ENCODE data around the gene WDR7. TPM values are rescaled to one million over a fixed set of nuclear protein-coding genes. Genes with fewer than 3 reads are reported as not detected.

WDR7 gene
- total RNA-seq, 1 donor from 2014 or later: 16.9 TPM

- no peak for DNase-seq (ENCODE audit: extremely low spot score, unreplicated experiment)
- Mint-ChIP-seq H3K4me3 (no peak overlapping the region), H3K4me1 (ENCODE audit: unreplicated experiment) (no peaks in the 10 kb centered on the region), H3K27me3 (peaks cover 36% of the 10 kb centered on the region), H3K27ac (no peak overlapping the region), H3K36me3 (no peaks in the 10 kb centered on the region), H3K9me3 (no peaks in the 10 kb centered on the region)
- no peak for TF ChIP-seq CTCF (conservative IDR thresholded peaks at IDR 0.05)
These were observed 408.2 kb downstream of the WDR7 start for GRCh38 chr18:57059366-57059765.

GRCh38 chr18:57060814-57061213 is 409.7 kb downstream of the WDR7 start:
- no peak overlapping the region for H3K27ac Mint-ChIP-seq
- no peak overlapping the region for H3K4me3 Mint-ChIP-seq
- H3K27me3 Mint-ChIP-seq: peaks cover 24% of the 10 kb centered on the region
- no peak for DNase-seq (ENCODE audit: extremely low spot score, unreplicated experiment)
- no peaks in the 10 kb centered on the region for H3K9me3 Mint-ChIP-seq
- TF ChIP-seq CTCF (conservative IDR thresholded peaks at IDR 0.05): no peak
- no peaks in the 10 kb centered on the region for H3K4me1 Mint-ChIP-seq (ENCODE audit: unreplicated experiment)
- no peaks in the 10 kb centered on the region for H3K36me3 Mint-ChIP-seq

GRCh38 chr18:57062178-57062577 is 411.0 kb downstream of the WDR7 start:
- no peak overlapping the region for H3K4me3 Mint-ChIP-seq
- TF ChIP-seq CTCF (conservative IDR thresholded peaks at IDR 0.05): no peak
- H3K9me3 Mint-ChIP-seq: no peaks in the 10 kb centered on the region
- DNase-seq (ENCODE audit: extremely low spot score, unreplicated experiment): no peak
- no peaks in the 10 kb centered on the region for H3K36me3 Mint-ChIP-seq
- peaks cover 20% of the 10 kb centered on the region for H3K27me3 Mint-ChIP-seq
- H3K4me1 Mint-ChIP-seq (ENCODE audit: unreplicated experiment): no peaks in the 10 kb centered on the region
- no peak overlapping the region for H3K27ac Mint-ChIP-seq

GRCh38 chr18:57062844-57063243 is 411.7 kb downstream of the WDR7 start:
- Mint-ChIP-seq H3K9me3 (no peaks in the 10 kb centered on the region), H3K27ac (no peak overlapping the region), H3K36me3 (no peaks in the 10 kb centered on the region), H3K27me3 (peaks cover 15% of the 10 kb centered on the region), H3K4me3 (no peak overlapping the region), H3K4me1 (ENCODE audit: unreplicated experiment) (no peaks in the 10 kb centered on the region)
- no peak for DNase-seq (ENCODE audit: extremely low spot score, unreplicated experiment)
- TF ChIP-seq CTCF (conservative IDR thresholded peaks at IDR 0.05): no peak

- H3K4me3 Mint-ChIP-seq: no peak overlapping the region
- H3K27me3 Mint-ChIP-seq: peaks cover 8% of the 10 kb centered on the region
- no peak for DNase-seq (ENCODE audit: extremely low spot score, unreplicated experiment)
- H3K4me1 Mint-ChIP-seq (ENCODE audit: unreplicated experiment): no peaks in the 10 kb centered on the region
- H3K9me3 Mint-ChIP-seq: no peaks in the 10 kb centered on the region
- H3K36me3 Mint-ChIP-seq: no peaks in the 10 kb centered on the region
- TF ChIP-seq CTCF (conservative IDR thresholded peaks at IDR 0.05): no peak
- no peak overlapping the region for H3K27ac Mint-ChIP-seq
These were observed 412.5 kb downstream of the WDR7 start for GRCh38 chr18:57063601-57064103.
